CD4-positive, alpha-beta T cell (primary cell): ENCODE measurements around the gene KRTAP10-11. TPM values are rescaled to one million over a fixed set of nuclear protein-coding genes. Genes with fewer than 3 reads are reported as not detected.

Experiments used
- ATAC-seq: fragments of 200-7000 bp; cut with Tn5 transposase; one replicate; pipeline ENCODE4 v1.10.0; 2022; ENCODE audit warnings: mild to moderate bottlenecking; ENCODE audit not compliant: poor library complexity
- CTCF ChIA-PET: fragments of 350-600 bp; sonication (Branson Sonifier 250); formaldehyde crosslinking; loops from one replicate; lab custom pipeline; 2021; ENCODE audit warnings: antibody characterized with exemption, inconsistent platforms; lab: Charles Lee
- POLR2A ChIA-PET: fragments of 350-600 bp; sonication (Branson Sonifier 250); formaldehyde crosslinking; loops from one replicate; lab custom pipeline; 2021; ENCODE audit warnings: antibody characterized with exemption, inconsistent platforms; lab: Charles Lee
- DNase-seq, 14 experiments: peaks; one replicate each; pipeline ENCODE4 v3.0.0-alpha.2; 2013 to 2020; ENCODE audit warnings: mixed read lengths in 2 of 14
- H3K27ac ChIP-seq, 2 donors: one replicate each; pipeline versions ENCODE4 v1.5.1 to v1.7.0; 2013; ENCODE audit warnings: low read length in 2 of 2, low read depth in 1 of 2, mild to moderate bottlenecking in 1 of 2
- H3K27me3 ChIP-seq, 2 experiments: 1 replicate in 1 of 2; 2 replicates in 1 of 2; pipeline versions ENCODE4 v1.6.1 to v1.7.0; 2013; ENCODE audit warnings: low read length in 2 of 2, control low read depth in 1 of 2, mild to moderate bottlenecking in 1 of 2, moderate library complexity in 1 of 2; ENCODE audit not compliant: insufficient read depth in 2 of 2, control insufficient read depth in 1 of 2
- H3K36me3 ChIP-seq: one replicate; pipeline ENCODE4 v1.6.1; 2013; ENCODE audit warnings: low read length, control low read depth; ENCODE audit not compliant: insufficient read depth
- H3K4me1 ChIP-seq: one replicate; pipeline ENCODE4 v1.6.1; 2013; ENCODE audit warnings: low read length, control low read depth; ENCODE audit not compliant: insufficient read depth
- H3K4me3 ChIP-seq: one replicate; pipeline ENCODE4 v1.5.1; 2013; ENCODE audit warnings: mild to moderate bottlenecking, low read length, moderate library complexity
- H3K9me3 ChIP-seq, 2 experiments: 1 replicate in 1 of 2; 2 replicates in 1 of 2; pipeline versions ENCODE4 v1.6.1 to v1.7.0; 2013; ENCODE audit warnings: low read length in 2 of 2, mild to moderate bottlenecking in 2 of 2, control low read depth in 1 of 2, moderate library complexity in 1 of 2; ENCODE audit not compliant: control insufficient read depth in 1 of 2, insufficient read depth in 1 of 2
- H3K27ac Mint-ChIP-seq: one replicate; pipeline ENCODE4 v1.8.0; 2020; ENCODE audit warnings: mixed read lengths
- H3K27me3 Mint-ChIP-seq: one replicate; pipeline ENCODE4 v1.8.0; 2021; ENCODE audit warnings: mixed read lengths
- H3K36me3 Mint-ChIP-seq: one replicate; pipeline ENCODE4 v1.8.0; 2021; ENCODE audit warnings: low read depth, mixed read lengths
- H3K4me1 Mint-ChIP-seq: one replicate; pipeline ENCODE4 v1.8.0; 2021; ENCODE audit warnings: low read depth, mixed read lengths
- H3K4me3 Mint-ChIP-seq: one replicate; pipeline ENCODE4 v1.8.0; 2020; ENCODE audit warnings: mild to moderate bottlenecking, mixed read lengths
- H3K9me3 Mint-ChIP-seq: one replicate; pipeline ENCODE4 v1.8.0; 2020; ENCODE audit warnings: mixed read lengths
- intact Hi-C, 2 experiments: fragments of 100-400 bp; cut with DNase I in 1 of 2; cut with micrococcal nuclease in 1 of 2; formaldehyde crosslinking; loops; one replicate each; pipeline versions ENCODE4 v1.15.1 to v1.9.0; 2023 to 2025; cut with DNase I, micrococcal nuclease
- total RNA-seq, 174 experiments: library from RNA in 2 of 174; stranded (reverse) in 2 of 174; gene quantifications; one replicate each; pipeline ENCODE4 v1.2.3 and lab custom pipeline; 2021 to 2026
- TF ChIP-seq, protein P1 (sequence below): fragments of 200-600 bp; IDR thresholded peaks from one replicate; pipeline ENCODE4 v1.8.0; 2022; ENCODE audit warnings: antibody characterized with exemption, mild to moderate bottlenecking

KRTAP10-11 gene
- total RNA-seq, 2 experiments from 2014 or later, result not detected

DNA sequence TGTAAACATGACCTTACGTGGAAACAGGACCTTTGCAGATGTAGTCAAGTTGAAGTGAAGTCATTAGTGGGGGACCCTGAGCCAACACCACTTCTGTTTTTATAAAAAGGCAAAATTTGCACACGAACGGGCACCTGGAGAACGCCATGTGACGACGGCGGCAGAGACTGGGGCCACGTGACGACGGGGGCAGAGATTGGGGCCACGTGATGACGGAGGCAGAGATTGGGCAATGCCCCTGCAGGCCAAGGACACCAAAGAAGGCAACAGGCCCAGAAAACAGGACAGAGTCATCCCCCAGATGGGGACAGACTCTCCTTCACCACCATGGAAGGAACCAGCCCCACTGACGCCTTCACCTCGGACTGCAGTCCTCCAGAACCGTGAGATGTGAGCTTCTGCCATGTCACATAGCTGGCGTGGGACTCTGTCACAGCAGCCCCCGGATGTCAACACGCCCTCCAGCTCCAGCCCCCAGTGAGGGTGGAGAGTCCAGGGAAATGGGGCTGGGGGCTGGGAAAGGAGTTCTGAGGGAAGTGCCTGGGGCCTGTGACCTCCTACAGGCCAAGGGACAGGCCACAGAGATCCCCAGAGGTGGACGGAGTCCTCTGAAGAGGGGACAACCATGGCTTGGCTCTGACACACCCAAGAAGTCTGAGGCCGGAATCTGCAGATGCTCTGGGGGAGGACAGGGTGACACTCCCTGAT, 4.2 kb downstream of the KRTAP10-11 start:
- peaks cover 4% of the 10 kb centered on the region for H3K9me3 Mint-ChIP-seq
- Histone ChIP-seq H3K4me3 (no peak overlapping the region), H3K36me3 (no peaks in the 10 kb centered on the region), H3K27ac (no peak overlapping the region), H3K9me3 (peaks cover 0 to 27% of the 10 kb centered on the region in 2 experiments), H3K4me1 (peaks cover 22% of the 10 kb centered on the region), H3K27me3 (no peaks in the 10 kb centered on the region)
- no peak overlapping the region for H3K27ac Mint-ChIP-seq
- peaks cover 17% of the 10 kb centered on the region for H3K4me1 Mint-ChIP-seq
- peaks cover 8% of the 10 kb centered on the region for H3K36me3 Mint-ChIP-seq
- peak in 1 of 14 experiments; percentile 8 for DNase-seq
- ChIA-PET CTCF (no interaction called here), POLR2A (no interaction called here)
- no peak for ATAC-seq
- TF ChIP-seq, protein P1, sequence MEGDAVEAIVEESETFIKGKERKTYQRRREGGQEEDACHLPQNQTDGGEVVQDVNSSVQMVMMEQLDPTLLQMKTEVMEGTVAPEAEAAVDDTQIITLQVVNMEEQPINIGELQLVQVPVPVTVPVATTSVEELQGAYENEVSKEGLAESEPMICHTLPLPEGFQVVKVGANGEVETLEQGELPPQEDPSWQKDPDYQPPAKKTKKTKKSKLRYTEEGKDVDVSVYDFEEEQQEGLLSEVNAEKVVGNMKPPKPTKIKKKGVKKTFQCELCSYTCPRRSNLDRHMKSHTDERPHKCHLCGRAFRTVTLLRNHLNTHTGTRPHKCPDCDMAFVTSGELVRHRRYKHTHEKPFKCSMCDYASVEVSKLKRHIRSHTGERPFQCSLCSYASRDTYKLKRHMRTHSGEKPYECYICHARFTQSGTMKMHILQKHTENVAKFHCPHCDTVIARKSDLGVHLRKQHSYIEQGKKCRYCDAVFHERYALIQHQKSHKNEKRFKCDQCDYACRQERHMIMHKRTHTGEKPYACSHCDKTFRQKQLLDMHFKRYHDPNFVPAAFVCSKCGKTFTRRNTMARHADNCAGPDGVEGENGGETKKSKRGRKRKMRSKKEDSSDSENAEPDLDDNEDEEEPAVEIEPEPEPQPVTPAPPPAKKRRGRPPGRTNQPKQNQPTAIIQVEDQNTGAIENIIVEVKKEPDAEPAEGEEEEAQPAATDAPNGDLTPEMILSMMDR, result no peak
- no peaks in the 10 kb centered on the region for H3K27me3 Mint-ChIP-seq
- no peak overlapping the region for H3K4me3 Mint-ChIP-seq
- intact Hi-C loops, result loop anchor here in 1 of 2 experiments (5.0 kb wide), 1 partner anchor 33 kb away; no protein-coding TSS in a partner anchor

DNA sequence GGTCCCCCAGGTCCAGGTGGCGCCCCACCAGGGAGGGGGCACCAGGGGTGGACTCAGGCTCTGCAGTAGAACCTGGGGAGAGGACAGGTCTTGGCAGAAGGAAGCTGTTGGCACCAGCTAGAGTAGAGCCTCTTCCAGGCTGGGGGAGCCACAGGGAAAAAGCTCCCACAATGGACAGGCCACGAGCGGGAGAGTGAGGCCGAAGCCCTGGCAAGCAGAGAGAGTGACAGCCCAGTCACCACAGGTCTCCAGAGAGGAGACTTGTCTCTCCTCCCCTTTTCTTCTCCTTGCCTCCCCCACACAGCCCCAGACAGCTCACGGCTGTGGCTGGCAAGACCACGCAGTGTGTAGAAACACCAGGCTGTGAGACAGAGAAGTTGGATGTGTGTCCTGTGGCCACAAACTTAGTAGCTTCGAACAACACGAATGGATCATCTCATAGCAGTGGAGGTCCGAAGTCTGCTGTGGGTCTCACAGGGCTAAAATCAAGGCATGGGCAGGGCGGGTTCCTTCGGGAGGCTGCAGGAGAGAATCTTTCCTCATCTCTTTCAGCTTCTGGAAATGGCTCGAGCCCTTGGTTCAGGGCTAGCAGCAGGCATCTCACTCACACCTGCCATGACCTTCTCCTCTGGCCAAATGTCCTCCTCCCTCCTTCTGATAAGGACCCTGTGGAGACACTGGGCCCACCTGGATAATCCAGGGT, 4.9 kb downstream of the KRTAP10-11 start:
- H3K27ac Mint-ChIP-seq, result no peak overlapping the region
- DNase-seq (peak in 1 of 14 experiments; percentile 3), ATAC-seq (no peak)
- TF ChIP-seq, protein P1, result no peak
- intact Hi-C loops, result loop anchor here in 1 of 2 experiments (5.0 kb wide), 1 partner anchor 34 kb away; no protein-coding TSS in a partner anchor
- peaks cover 11% of the 10 kb centered on the region for H3K36me3 Mint-ChIP-seq
- H3K27me3 ChIP-seq, result no peaks in the 10 kb centered on the region
- peaks cover 4% of the 10 kb centered on the region for H3K9me3 Mint-ChIP-seq
- ChIA-PET POLR2A (no interaction called here), CTCF (interaction anchor here (0.7 kb wide), 1 partner anchor 129 kb away, joined by 4 read pairs; no protein-coding TSS in a partner anchor)
- no peaks in the 10 kb centered on the region for H3K36me3 ChIP-seq
- no peaks in the 10 kb centered on the region for H3K27me3 Mint-ChIP-seq
- H3K4me1 Mint-ChIP-seq, result peaks cover 19% of the 10 kb centered on the region
- no peak overlapping the region for H3K27ac ChIP-seq
- H3K4me3 Mint-ChIP-seq, result no peak overlapping the region
- H3K9me3 ChIP-seq, result peaks cover 4 to 29% of the 10 kb centered on the region in 2 experiments
- H3K4me3 ChIP-seq, result no peak overlapping the region
- H3K4me1 ChIP-seq, result peaks cover 29% of the 10 kb centered on the region

DNA sequence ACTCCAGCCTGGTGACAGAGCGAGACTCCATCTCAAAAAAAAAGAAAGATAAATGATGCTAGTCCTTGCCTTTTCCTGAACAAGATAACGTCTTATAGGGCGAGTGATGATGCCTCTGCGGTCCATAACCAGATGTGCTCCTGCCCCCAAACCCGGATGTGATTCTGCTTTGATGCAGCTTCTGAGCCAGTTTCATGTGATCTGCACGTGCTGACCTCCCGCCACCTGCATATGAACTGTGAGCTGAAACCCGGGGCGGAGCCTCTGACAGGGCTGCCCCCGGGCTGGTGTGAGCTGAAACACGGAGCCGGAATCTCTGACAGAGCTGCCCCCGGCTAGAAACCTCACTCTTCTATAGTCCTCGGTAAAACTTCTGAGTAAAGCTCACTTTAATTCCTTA, 6.9 kb downstream of the KRTAP10-11 start:
- ATAC-seq (no peak), DNase-seq (peak in 1 of 14 experiments; percentile 49)
- ChIA-PET POLR2A (interaction anchor here (1.0 kb wide), 1 partner anchor 35 kb away, joined by 5 read pairs; no protein-coding TSS in a partner anchor), CTCF (no interaction called here)
- H3K27ac ChIP-seq, result no peak overlapping the region
- H3K4me3 ChIP-seq, result no peak overlapping the region
- peaks cover 16% of the 10 kb centered on the region for H3K9me3 Mint-ChIP-seq
- peaks cover 39% of the 10 kb centered on the region for H3K4me1 Mint-ChIP-seq
- H3K4me3 Mint-ChIP-seq, result no peak overlapping the region
- no peaks in the 10 kb centered on the region for H3K36me3 ChIP-seq
- H3K9me3 ChIP-seq, result peaks cover 14 to 39% of the 10 kb centered on the region in 2 experiments
- peaks cover 31% of the 10 kb centered on the region for H3K36me3 Mint-ChIP-seq
- intact Hi-C loops, result loop anchor here in 1 of 2 experiments (5.0 kb wide), 1 partner anchor 36 kb away; no protein-coding TSS in a partner anchor
- no peaks in the 10 kb centered on the region for H3K27me3 Mint-ChIP-seq
- peak overlapping the region; percentile 88 for H3K27ac Mint-ChIP-seq
- peaks cover 45% of the 10 kb centered on the region for H3K4me1 ChIP-seq
- TF ChIP-seq, protein P1, result no peak
- H3K27me3 ChIP-seq, result no peaks in the 10 kb centered on the region
